Measurements from ENCODE around the gene ACSBG1.
A peak's percentile ranks its signal among the peaks of the same experiment; 100 is the strongest.

ACSBG1 gene

DNA sequence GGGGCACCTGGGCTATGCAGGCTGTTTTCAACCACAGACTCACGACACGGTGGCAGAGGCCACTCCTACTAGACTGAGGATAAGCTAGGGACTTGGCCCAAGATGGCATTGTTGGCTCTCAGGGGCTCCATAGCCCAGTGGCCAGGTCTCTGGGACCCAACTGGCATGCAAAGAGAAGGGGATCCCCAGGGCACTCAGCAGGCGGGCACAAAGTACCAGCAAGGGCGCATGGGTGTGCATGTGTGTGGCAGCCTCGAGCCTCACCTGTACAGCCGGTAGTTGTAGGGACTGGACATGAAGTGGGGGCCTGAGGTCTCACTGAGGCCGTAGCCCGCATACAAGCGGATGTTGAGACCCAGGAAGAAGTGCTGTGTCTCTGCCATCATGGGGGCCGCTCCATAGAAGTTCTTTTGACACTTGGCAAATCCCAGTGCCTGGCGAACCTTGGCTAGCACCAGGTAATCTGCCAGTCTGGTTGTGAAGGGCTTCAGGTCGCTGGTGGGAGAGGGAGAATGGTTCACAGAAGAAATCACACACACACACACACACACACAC, 55.0 kb downstream of the ACSBG1 start:
- TF ChIP-seq, protein P1, sequence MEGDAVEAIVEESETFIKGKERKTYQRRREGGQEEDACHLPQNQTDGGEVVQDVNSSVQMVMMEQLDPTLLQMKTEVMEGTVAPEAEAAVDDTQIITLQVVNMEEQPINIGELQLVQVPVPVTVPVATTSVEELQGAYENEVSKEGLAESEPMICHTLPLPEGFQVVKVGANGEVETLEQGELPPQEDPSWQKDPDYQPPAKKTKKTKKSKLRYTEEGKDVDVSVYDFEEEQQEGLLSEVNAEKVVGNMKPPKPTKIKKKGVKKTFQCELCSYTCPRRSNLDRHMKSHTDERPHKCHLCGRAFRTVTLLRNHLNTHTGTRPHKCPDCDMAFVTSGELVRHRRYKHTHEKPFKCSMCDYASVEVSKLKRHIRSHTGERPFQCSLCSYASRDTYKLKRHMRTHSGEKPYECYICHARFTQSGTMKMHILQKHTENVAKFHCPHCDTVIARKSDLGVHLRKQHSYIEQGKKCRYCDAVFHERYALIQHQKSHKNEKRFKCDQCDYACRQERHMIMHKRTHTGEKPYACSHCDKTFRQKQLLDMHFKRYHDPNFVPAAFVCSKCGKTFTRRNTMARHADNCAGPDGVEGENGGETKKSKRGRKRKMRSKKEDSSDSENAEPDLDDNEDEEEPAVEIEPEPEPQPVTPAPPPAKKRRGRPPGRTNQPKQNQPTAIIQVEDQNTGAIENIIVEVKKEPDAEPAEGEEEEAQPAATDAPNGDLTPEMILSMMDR (IDR thresholded peaks at IDR 0.05): no peak
- Mint-ChIP-seq H3K27ac (no peak overlapping the region), H3K36me3 (ENCODE audit: low read depth) (no peaks in the 10 kb centered on the region), H3K4me1 (peaks cover 5% of the 10 kb centered on the region), H3K4me3 (no peak overlapping the region), H3K27me3 (ENCODE audit: low read depth, poor library complexity) (peaks cover 4% of the 10 kb centered on the region), H3K9me3 (no peaks in the 10 kb centered on the region)
- no peak for DNase-seq

DNA sequence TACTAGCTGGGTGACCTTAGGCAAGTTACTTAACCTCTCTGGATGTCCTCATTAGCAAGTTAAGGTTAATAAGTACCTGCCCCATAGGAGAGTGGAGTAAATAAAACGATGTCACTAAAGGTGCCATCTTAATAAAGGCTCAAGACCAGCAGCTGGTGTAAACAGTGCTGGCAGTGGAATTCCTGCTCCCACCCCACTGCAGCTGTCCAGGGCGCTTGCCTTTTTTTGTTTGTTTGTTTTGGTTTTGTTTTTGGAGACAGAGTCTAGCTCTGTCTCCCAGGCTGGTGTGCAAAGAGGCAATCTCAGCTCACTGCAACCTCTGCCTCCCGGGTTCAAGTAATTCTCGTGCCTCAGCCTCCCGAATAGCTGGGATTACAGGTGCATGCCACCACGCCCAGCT, 56.3 kb downstream of the ACSBG1 start:
- peaks cover 4% of the 10 kb centered on the region for H3K27me3 Mint-ChIP-seq (ENCODE audit: low read depth, poor library complexity)
- no peak overlapping the region for H3K27ac Mint-ChIP-seq
- DNase-seq: no peak
- H3K4me1 Mint-ChIP-seq: peaks cover 5% of the 10 kb centered on the region
- TF ChIP-seq, protein P1 (IDR thresholded peaks at IDR 0.05): no peak
- H3K4me3 Mint-ChIP-seq: no peak overlapping the region
- no peaks in the 10 kb centered on the region for H3K9me3 Mint-ChIP-seq
- H3K36me3 Mint-ChIP-seq (ENCODE audit: low read depth): peaks cover 5% of the 10 kb centered on the region

DNA sequence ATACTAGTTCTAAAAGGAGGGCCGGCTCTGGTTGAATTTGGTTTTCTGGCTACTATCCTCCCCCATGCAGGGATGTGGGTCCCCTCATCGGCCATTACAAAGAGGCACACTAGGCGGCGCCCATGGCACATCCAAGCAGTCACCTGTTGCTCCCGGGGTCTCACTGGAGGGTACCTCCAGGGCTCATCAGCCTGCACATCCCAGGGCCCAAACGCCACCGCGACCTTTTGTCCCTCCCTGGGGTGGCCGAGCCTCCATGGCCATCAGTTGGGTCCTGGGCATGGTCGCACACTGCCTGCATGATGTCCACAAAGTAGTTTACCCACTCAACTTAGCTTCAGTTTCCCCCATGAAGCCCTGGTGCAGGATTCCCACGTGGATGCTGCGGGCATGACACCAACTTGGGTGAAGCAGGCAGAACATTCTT, 56.9 kb downstream of the ACSBG1 start:
- Mint-ChIP-seq H3K4me1 (peaks cover 1% of the 10 kb centered on the region), H3K27ac (no peak overlapping the region), H3K9me3 (no peaks in the 10 kb centered on the region), H3K4me3 (no peak overlapping the region), H3K27me3 (ENCODE audit: low read depth, poor library complexity) (peaks cover 7% of the 10 kb centered on the region), H3K36me3 (ENCODE audit: low read depth) (peaks cover 10% of the 10 kb centered on the region)
- TF ChIP-seq, protein P1 (IDR thresholded peaks at IDR 0.05): peak; percentile 76
- DNase-seq: peak; percentile 73

DNA sequence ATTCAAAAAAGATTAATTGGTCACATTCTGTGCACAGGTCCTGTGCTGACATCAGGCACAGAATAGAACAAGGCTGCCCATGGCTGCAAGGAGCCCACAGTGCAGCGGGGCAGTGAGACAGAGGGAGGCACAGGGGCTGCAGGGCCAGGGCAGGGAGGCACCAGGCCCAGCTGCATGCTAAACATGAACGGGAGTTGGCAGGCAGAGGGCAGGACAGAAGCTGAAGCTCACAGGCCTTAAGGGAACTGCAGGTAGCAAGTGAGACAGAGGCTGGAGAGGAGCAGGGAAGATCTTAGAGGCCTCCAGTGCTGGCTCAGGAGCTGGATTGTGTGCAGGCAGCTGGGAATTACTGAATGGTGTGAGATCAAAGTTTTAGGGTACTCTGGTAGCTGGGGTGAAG, 59.0 kb downstream of the ACSBG1 start:
- TF ChIP-seq, protein P1 (IDR thresholded peaks at IDR 0.05): no peak
- no peak overlapping the region for H3K4me3 Mint-ChIP-seq

DNA sequence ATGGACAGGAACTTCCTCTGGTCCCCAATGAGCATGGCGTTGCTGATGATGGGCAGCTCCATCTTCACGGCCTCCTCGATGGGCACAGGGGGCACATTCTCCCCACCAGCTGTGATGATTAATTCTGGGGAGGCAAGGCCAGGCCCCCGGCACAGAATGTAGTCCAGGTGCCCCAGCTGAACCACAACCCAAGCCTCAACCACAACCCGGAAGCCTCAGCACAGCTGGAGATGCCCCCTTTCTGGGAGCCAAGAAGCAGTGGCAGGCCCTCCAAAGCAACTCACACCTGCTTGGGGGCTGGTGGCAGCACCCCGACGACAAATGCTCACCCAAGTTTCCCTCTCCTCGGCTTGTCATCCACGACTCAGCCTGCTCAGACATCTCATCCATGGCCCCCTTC, 60.0 kb downstream of the ACSBG1 start:
- Mint-ChIP-seq H3K4me1 (no peaks in the 10 kb centered on the region), H3K27ac (no peak overlapping the region), H3K4me3 (no peak overlapping the region), H3K9me3 (no peaks in the 10 kb centered on the region), H3K36me3 (ENCODE audit: low read depth) (peaks cover 25% of the 10 kb centered on the region), H3K27me3 (ENCODE audit: low read depth, poor library complexity) (peaks cover 3% of the 10 kb centered on the region)
- no peak for DNase-seq
- TF ChIP-seq, protein P1 (IDR thresholded peaks at IDR 0.05): no peak

More for the DNA sequence above, 59.0 kb downstream of the ACSBG1 start:
- Mint-ChIP-seq H3K36me3 (ENCODE audit: low read depth) (peaks cover 25% of the 10 kb centered on the region), H3K27ac (no peak overlapping the region), H3K27me3 (ENCODE audit: low read depth, poor library complexity) (peaks cover 7% of the 10 kb centered on the region), H3K4me1 (no peaks in the 10 kb centered on the region), H3K9me3 (no peaks in the 10 kb centered on the region)
- no peak for DNase-seq

DNA sequence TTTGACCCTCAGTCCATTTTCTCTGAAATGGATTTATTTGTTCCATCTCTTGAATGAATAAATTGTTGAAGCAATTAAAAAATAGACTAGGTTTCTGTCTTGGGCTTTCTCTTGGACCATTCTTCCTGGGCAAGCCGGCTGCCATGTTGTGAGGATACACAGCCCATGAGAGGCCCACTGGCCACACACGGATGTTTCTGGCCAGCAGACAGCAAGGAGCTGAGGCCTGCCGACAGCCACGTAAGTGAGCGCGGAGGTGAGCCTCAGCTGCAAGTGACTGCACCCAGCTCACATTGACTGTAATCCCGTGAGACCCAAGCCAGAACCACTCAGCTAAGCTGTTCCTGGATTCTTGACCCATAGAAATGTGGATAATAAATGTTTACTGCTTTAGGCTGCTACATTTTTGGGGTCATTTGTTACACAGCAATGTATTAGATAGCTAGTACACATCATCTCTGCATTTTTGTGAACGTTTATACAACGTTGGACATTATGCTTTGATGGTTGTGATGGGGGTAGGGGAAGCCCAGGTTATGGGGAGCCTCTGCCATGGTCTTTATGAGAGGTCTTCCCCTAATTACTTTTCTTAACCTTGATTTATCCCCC, 62.4 kb downstream of the ACSBG1 start:
- Mint-ChIP-seq H3K9me3 (no peaks in the 10 kb centered on the region), H3K4me1 (no peaks in the 10 kb centered on the region), H3K4me3 (no peak overlapping the region), H3K27me3 (ENCODE audit: low read depth, poor library complexity) (peaks cover 3% of the 10 kb centered on the region), H3K27ac (no peak overlapping the region), H3K36me3 (ENCODE audit: low read depth) (peaks cover 37% of the 10 kb centered on the region)
- TF ChIP-seq, protein P1 (IDR thresholded peaks at IDR 0.05): no peak
- DNase-seq: no peak
